Measurements from ENCODE around the gene CYBB. TPM values are rescaled to one million over a fixed set of nuclear protein-coding genes. Genes with fewer than 3 reads are reported as not detected.

CYBB gene
- total and polyA plus RNA-seq, 12 donors: 1.9 to 106 (median 7.4) TPM

DNA sequence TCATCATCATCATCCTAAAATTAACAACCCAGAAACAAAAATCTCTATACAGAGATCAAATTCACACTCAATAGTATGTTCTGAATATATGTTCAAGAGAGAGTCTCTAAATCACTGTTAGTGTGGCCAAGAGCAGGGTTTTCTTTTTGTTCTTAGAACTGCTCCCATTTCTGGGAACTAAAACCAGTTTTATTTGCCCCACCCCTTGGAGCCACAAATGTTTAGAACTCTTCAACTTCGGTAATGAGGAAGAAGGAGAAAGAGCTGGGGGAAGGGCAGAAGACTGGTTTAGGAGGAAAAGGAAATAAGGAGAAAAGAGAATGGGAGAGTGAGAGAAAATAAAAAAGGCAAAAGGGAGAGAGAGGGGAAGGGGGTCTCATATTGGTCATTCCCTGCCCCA lies 32.3 kb downstream of the CYBB start:
- peaks cover 0 to 24% (median 0%) of the 10 kb centered on the region in 9 donors for H3K36me3 ChIP-seq
- H3K27ac ChIP-seq: peak overlapping the region in 1 of 10 donors; percentile 41
- peaks cover 0 to 13% (median 0%) of the 10 kb centered on the region in 9 donors for H3K4me1 ChIP-seq
- TF ChIP-seq, protein P1, sequence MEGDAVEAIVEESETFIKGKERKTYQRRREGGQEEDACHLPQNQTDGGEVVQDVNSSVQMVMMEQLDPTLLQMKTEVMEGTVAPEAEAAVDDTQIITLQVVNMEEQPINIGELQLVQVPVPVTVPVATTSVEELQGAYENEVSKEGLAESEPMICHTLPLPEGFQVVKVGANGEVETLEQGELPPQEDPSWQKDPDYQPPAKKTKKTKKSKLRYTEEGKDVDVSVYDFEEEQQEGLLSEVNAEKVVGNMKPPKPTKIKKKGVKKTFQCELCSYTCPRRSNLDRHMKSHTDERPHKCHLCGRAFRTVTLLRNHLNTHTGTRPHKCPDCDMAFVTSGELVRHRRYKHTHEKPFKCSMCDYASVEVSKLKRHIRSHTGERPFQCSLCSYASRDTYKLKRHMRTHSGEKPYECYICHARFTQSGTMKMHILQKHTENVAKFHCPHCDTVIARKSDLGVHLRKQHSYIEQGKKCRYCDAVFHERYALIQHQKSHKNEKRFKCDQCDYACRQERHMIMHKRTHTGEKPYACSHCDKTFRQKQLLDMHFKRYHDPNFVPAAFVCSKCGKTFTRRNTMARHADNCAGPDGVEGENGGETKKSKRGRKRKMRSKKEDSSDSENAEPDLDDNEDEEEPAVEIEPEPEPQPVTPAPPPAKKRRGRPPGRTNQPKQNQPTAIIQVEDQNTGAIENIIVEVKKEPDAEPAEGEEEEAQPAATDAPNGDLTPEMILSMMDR (IDR thresholded peaks at IDR 0.05): no peak
- no peak overlapping the region for H3K4me3 ChIP-seq
- WGBS, 2 donors: 40 to 43% methylated on average over 1 of the region's 1 CpG
- DNase-seq (no peak), ATAC-seq (no peak)
- intact Hi-C loops (cut with DNase I): no loop called here
- H3K27me3 ChIP-seq: peaks cover 0 to 42% (median 0%) of the 10 kb centered on the region in 7 donors
- H3K9me3 ChIP-seq: no peaks in the 10 kb centered on the region

- intact Hi-C loops (cut with DNase I): no loop called here
- 85 to 95% methylated on average over 4 of the region's 4 CpGs for WGBS, 2 donors
- Histone ChIP-seq H3K36me3 (peaks cover 0 to 15% (median 0%) of the 10 kb centered on the region in 9 donors), H3K27me3 (peaks cover 0 to 50% (median 0%) of the 10 kb centered on the region in 7 donors), H3K4me3 (no peak overlapping the region), H3K27ac (no peak overlapping the region), H3K9me3 (no peaks in the 10 kb centered on the region), H3K4me1 (peaks cover 0 to 13% (median 0%) of the 10 kb centered on the region in 9 donors)
- DNase-seq (no peak), ATAC-seq (no peak)
- TF ChIP-seq, protein P1 (IDR thresholded peaks at IDR 0.05): no peak
These were observed 33.7 kb downstream of the CYBB start for GRCh38 chrX:37813570-37813969.

GRCh38 chrX:37815366-37815765 lies 35.5 kb downstream of the CYBB start:
- intact Hi-C loops (cut with DNase I): no loop called here
- Histone ChIP-seq H3K9me3 (no peaks in the 10 kb centered on the region), H3K4me3 (no peak overlapping the region), H3K36me3 (no peaks in the 10 kb centered on the region), H3K27ac (no peak overlapping the region), H3K27me3 (peaks cover 0 to 41% (median 0%) of the 10 kb centered on the region in 7 donors), H3K4me1 (peaks cover 0 to 12% (median 0%) of the 10 kb centered on the region in 9 donors)
- TF ChIP-seq, protein P1 (IDR thresholded peaks at IDR 0.05): no peak
- DNase-seq (no peak), ATAC-seq (no peak)
- WGBS, 2 donors: 63 to 65% methylated on average over 5 of the region's 5 CpGs

DNA sequence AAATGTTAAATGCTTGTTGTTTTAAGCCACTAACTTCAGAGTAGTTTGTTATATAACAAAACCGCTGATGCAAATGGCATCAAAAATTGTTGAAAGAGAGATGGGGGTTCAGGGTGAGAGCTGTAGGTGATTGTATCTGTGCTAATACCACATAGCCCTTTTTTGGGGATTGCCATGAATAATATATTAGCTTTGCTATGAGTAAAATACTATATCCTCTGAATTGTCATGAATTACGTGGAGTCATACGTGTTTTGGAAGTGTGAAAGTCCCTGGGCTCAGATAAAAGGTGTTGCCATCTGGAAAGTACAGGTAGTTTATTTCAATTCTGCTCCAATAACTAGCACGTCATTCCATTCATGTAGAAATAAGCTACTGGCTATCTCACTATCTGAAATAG lies 36.9 kb downstream of the CYBB start:
- H3K4me3 ChIP-seq: no peak overlapping the region
- no peaks in the 10 kb centered on the region for H3K9me3 ChIP-seq
- peaks cover 0 to 33% (median 0%) of the 10 kb centered on the region in 7 donors for H3K27me3 ChIP-seq
- H3K36me3 ChIP-seq: no peaks in the 10 kb centered on the region
- no peak overlapping the region for H3K27ac ChIP-seq
- TF ChIP-seq, protein P1 (IDR thresholded peaks at IDR 0.05): no peak
- peaks cover 0 to 3% (median 0%) of the 10 kb centered on the region in 9 donors for H3K4me1 ChIP-seq
- ATAC-seq (no peak), DNase-seq (no peak)
- WGBS, 2 donors: 90 to 93% methylated on average over 4 of the region's 4 CpGs
- intact Hi-C loops (cut with DNase I): no loop called here

Measured in heart right ventricle (tissue), 16 donors.